ENCODE data around the gene UBN1.

UBN1 gene

GRCh38 chr16:4870138-4870671 is 22.9 kb downstream of the UBN1 start:
- no peak overlapping the region for H3K4me3 ChIP-seq (ENCODE audit: low read length)
- no peak for TF ChIP-seq CTCF (conservative IDR thresholded peaks at IDR 0.05; ENCODE audit: low read length)
- DNase-seq (ENCODE audit: low read depth), result no peak

GRCh38 chr16:4871071-4871470 is 23.8 kb downstream of the UBN1 start:
- no peak for DNase-seq (ENCODE audit: low read depth)
- no peak for TF ChIP-seq CTCF (conservative IDR thresholded peaks at IDR 0.05; ENCODE audit: low read length)

GRCh38 chr16:4873091-4873490 is 25.8 kb downstream of the UBN1 start:
- TF ChIP-seq CTCF (conservative IDR thresholded peaks at IDR 0.05; ENCODE audit: low read length), result no peak

More at GRCh38 chr16:4871071-4871470, 23.8 kb downstream of the UBN1 start:
- no peak overlapping the region for H3K4me3 ChIP-seq (ENCODE audit: low read length)

GRCh38 chr16:4874666-4875065 is 27.4 kb downstream of the UBN1 start:
- no peak for TF ChIP-seq CTCF (conservative IDR thresholded peaks at IDR 0.05; ENCODE audit: low read length)
- H3K4me3 ChIP-seq (ENCODE audit: low read length), result no peak overlapping the region
- DNase-seq (ENCODE audit: low read depth), result no peak

More at GRCh38 chr16:4873091-4873490, 25.8 kb downstream of the UBN1 start:
- H3K4me3 ChIP-seq (ENCODE audit: low read length), result no peak overlapping the region
- DNase-seq (ENCODE audit: low read depth), result no peak

- TF ChIP-seq CTCF (conservative IDR thresholded peaks at IDR 0.05; ENCODE audit: low read length), result no peak
- DNase-seq (ENCODE audit: low read depth), result no peak
Observed at GRCh38 chr16:4876646-4877379, 29.5 kb downstream of the UBN1 start.

GRCh38 chr16:4877380-4877685 is 30.1 kb downstream of the UBN1 start:
- H3K4me3 ChIP-seq (ENCODE audit: low read length), result no peak overlapping the region
- no peak for TF ChIP-seq CTCF (conservative IDR thresholded peaks at IDR 0.05; ENCODE audit: low read length)
- no peak for DNase-seq (ENCODE audit: low read depth)

More at GRCh38 chr16:4876646-4877379, 29.5 kb downstream of the UBN1 start:
- H3K4me3 ChIP-seq (ENCODE audit: low read length), result no peak overlapping the region

GRCh38 chr16:4879049-4879448 is 31.8 kb downstream of the UBN1 start:
- no peak for TF ChIP-seq CTCF (conservative IDR thresholded peaks at IDR 0.05; ENCODE audit: low read length)
- DNase-seq (ENCODE audit: low read depth), result peak; percentile 38
- no peak overlapping the region for H3K4me3 ChIP-seq (ENCODE audit: low read length)

Measured in AG10803 (cell line).